Left ventricle myocardium inferior (tissue), 1 donor: ENCODE measurements around the gene FASN. TPM values are rescaled to one million over a fixed set of nuclear protein-coding genes. Genes with fewer than 3 reads are reported as not detected.

ENCODE experiments used
- DNase-seq: peaks from one replicate; pipeline ENCODE4 v3.0.0-alpha.2; 2020
- H3K27ac ChIP-seq: fragments of 200-600 bp; replicated peaks from 2 replicates; pipeline ENCODE4 v1.8.0; 2021
- H3K27me3 ChIP-seq: fragments of 200-600 bp; 2 replicates; pipeline ENCODE4 v1.8.0; 2021; ENCODE audit warnings: low read depth
- H3K36me3 ChIP-seq: fragments of 200-600 bp; 2 replicates; pipeline ENCODE4 v1.8.0; 2021
- H3K4me1 ChIP-seq: fragments of 200-600 bp; 2 replicates; pipeline ENCODE4 v1.8.0; 2021
- H3K4me3 ChIP-seq: fragments of 200-600 bp; 2 replicates; pipeline ENCODE4 v1.8.0; 2021; ENCODE audit warnings: mild to moderate bottlenecking, moderate library complexity
- H3K9me3 ChIP-seq: fragments of 200-600 bp; replicated peaks from 2 replicates; pipeline ENCODE4 v1.8.0; 2021
- intact Hi-C: fragments of 100-400 bp; cut with micrococcal nuclease; formaldehyde crosslinking; loops from one replicate; pipeline ENCODE4 v1.11.0; 2022
- total RNA-seq: library from RNA; stranded (reverse); fragmentation: NEBNext Ultra II Directional; extraction: Animal tissue kit (Norgen Biotek cat#: 25700); gene quantifications from one replicate; pipeline ENCODE4 v1.2.1, GENCODE V29; 2021
- TF ChIP-seq, protein P1 (sequence below): fragments of 200-600 bp; IDR thresholded peaks from 2 replicates; pipeline ENCODE4 v1.8.0; 2021; ENCODE audit warnings: antibody characterized with exemption, mild to moderate bottlenecking, borderline replicate concordance
- donor health status: DM: no; HTN: yes; CAD: no; lungs with severe emphysema.

Gene FASN
- total RNA-seq, 1 donor from 2014 or later, result 13.6 TPM

DNA sequence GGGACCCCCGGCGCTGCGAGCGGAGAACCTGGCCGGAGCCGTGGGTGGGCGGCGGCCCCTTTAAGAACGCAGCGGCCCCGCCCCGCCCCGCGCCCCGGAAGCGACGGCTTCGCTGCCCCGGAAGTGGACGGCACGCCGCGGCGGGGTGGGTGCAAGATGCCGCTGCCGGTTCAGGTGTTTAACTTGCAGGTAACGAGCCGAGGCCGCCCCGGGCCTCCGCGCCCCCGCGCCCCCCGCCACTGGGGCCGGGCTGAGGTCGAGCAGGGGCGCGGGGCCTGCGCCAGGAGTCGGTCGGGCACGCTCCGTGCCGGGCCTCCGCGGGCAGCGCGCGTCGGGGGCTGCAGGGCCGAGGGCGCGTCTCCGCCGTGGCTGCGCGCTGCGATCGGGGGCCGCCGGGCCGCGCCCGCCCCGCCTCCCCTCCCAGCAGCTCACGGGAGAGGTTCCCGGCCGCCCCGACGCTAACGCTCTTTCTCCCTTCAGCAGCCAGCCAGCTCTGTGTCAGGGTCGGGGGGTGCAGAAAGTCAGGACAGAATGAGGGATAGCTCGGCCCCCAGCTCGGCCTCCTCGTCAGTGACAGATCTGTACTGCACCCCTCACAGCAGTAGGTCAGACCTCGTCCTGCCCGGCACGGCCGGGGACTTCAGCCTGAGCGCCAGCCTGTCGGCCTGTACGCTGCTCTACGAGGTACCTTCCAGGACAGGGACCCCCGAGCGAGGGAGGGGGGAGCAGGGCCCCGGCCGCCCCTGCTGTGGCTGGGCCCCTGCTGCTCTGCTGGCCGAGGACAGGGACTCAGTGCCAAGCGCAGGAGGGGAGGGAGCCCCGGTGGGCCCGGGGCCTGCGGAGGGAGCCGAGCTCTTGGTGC lies 46.0 kb downstream of the FASN start, which contains the start of the genes GPS1 and RFNG:
Gene GPS1 (plus strand): TSS at position 123 of the 862 bp plus-strand sequence. CDS start 34 bp downstream, at position 157.
Gene RFNG (minus strand): TSS at position 36 of the 862 bp plus-strand sequence. CDS start 45 bp downstream, outside the sequence.
- peak; percentile 84 for DNase-seq
- TF ChIP-seq, protein P1, sequence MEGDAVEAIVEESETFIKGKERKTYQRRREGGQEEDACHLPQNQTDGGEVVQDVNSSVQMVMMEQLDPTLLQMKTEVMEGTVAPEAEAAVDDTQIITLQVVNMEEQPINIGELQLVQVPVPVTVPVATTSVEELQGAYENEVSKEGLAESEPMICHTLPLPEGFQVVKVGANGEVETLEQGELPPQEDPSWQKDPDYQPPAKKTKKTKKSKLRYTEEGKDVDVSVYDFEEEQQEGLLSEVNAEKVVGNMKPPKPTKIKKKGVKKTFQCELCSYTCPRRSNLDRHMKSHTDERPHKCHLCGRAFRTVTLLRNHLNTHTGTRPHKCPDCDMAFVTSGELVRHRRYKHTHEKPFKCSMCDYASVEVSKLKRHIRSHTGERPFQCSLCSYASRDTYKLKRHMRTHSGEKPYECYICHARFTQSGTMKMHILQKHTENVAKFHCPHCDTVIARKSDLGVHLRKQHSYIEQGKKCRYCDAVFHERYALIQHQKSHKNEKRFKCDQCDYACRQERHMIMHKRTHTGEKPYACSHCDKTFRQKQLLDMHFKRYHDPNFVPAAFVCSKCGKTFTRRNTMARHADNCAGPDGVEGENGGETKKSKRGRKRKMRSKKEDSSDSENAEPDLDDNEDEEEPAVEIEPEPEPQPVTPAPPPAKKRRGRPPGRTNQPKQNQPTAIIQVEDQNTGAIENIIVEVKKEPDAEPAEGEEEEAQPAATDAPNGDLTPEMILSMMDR, result no peak
- intact Hi-C loops, result no loop called here
- H3K27me3 ChIP-seq, result no peaks in the 10 kb centered on the region
- H3K9me3 ChIP-seq, result no peaks in the 10 kb centered on the region
- peak within 1 kb of the TSS; percentile 91 for H3K4me3 ChIP-seq
- peaks cover 44% of the 10 kb centered on the region for H3K4me1 ChIP-seq
- H3K27ac ChIP-seq, result peak within 1 kb of the TSS; percentile 75
- H3K36me3 ChIP-seq, result peaks cover 70% of the 10 kb centered on the region

DNA sequence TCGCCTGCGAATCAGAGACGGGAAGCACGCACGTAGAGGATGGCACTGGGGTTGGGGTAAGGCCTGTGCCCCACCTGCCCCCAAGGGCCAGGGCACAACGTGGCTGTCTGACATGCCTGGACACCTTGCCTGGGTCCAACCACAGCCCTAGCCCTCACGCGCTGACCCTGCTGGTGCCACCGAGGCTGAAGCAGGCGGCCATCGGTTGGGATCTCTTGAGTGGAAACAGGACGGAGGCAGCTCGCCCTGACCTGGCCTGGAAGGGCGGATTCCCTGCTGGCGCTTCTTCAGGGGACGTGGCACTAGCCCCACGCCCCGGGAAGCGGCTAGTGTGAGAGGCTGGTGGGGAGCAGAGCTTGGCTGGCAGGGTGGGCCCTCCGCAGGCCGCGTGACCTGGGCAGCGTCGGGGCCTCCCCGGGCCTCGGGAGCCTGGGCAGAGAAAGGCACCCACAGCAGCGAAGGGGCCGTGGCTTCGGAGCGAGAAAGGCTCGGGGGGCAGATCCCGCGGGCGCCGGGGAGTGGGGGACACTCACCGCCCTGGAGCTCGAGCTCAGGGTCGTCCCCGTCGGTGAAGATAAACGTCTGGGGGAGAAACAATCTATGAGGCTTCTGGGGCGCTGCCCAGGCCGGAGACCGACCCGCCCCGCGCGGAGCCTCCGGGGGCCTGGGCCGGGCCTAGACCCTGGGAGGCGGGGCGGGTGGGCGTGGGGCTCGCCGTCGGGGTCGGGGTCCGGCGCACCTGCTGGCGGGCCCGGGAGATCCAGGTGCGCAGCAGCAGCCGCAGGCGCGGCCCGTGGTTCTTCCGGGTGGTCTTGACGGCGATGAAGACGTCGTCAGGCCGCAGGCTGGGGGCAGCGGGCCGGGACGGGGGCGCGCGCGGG lies 47.0 kb downstream of the FASN start:
- H3K27ac ChIP-seq, result peak overlapping the region; percentile 75
- H3K27me3 ChIP-seq, result no peaks in the 10 kb centered on the region
- no peak for DNase-seq
- H3K4me3 ChIP-seq, result peak overlapping the region; percentile 91
- intact Hi-C loops, result no loop called here
- no peaks in the 10 kb centered on the region for H3K9me3 ChIP-seq
- TF ChIP-seq, protein P1, result no peak
- peaks cover 44% of the 10 kb centered on the region for H3K4me1 ChIP-seq
- peaks cover 61% of the 10 kb centered on the region for H3K36me3 ChIP-seq

DNA sequence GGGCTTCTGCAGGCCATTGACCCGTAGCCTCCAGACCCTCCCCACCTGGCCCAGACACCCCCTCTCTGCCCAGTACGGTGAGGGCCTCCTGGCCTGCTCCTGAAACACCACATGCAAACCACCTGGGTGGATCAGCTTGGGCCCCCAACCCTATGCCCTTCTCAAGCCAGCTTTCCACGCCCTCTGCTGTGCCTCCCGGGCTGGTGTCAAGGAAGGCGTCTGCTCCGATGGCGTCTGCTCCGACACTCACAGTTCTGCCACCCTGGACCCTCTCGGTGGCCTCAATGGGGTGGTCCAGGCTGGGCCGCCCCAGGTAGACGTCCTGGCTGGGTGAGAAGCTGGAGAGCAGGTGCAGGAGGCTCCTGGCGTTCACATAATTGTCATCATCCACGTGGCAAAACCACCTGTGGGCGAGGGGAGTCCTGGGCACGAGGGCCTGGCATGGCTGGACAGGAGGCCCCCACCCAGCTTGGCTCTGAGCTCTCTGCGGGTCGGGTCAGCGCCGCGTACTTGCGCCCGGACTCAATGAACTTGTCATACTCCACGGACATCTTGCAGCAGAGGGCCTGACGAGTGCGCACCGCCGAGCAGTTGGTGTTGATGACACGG lies 47.8 kb downstream of the FASN start:
- DNase-seq, result no peak
- Histone ChIP-seq H3K27ac (no peak overlapping the region), H3K27me3 (no peaks in the 10 kb centered on the region), H3K36me3 (peaks cover 53% of the 10 kb centered on the region), H3K9me3 (no peaks in the 10 kb centered on the region), H3K4me1 (peaks cover 44% of the 10 kb centered on the region), H3K4me3 (peak overlapping the region; percentile 91)
- intact Hi-C loops, result no loop called here
- TF ChIP-seq, protein P1, result no peak

DNA sequence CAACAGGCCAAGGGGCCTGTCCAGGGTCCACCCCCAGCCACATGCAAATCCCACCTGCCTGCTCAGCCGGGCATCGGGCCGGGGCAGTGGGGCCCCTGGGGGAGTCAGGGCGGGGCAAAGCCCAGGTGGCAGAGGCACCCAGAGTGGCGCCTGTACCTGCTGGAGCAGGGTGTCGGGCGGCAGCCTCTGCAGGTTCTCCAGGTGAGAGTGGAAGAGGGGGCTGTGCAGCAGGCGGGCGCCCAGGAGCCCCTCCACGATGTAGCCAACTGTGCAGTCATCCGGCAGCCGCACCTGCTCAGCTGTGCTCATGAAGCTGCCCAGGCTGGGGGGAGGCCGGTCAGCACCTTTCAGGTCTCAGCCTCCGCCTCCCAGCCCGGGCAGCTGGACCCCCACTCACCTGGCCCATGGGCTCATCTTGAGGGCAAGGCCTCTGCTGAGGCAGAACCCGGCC lies 48.5 kb downstream of the FASN start:
- no peaks in the 10 kb centered on the region for H3K9me3 ChIP-seq
- no peak for DNase-seq
- H3K36me3 ChIP-seq, result peaks cover 46% of the 10 kb centered on the region
- TF ChIP-seq, protein P1, result no peak
- intact Hi-C loops, result no loop called here
- H3K27ac ChIP-seq, result no peak overlapping the region
- H3K4me3 ChIP-seq, result peak overlapping the region; percentile 91
- peaks cover 44% of the 10 kb centered on the region for H3K4me1 ChIP-seq
- no peaks in the 10 kb centered on the region for H3K27me3 ChIP-seq

DNA sequence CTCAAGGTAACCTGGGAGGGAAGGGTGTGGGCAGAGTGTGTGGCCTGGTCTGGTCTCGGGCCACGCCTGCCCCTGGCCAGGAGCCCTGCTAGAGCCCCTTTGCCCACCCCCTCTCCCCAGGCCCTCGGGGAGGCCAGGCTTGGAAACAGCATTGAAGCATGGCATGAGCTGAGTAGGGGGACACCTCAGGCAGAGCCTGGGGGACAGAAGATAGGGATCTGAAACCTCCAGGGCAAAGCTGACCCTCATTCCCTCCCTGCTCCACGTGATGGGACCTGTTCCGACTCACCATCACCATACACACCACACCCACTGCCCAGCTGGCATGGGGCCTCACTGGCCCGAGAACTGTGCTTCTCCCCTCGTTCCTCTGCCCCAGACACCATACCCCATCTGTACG lies 48.9 kb downstream of the FASN start:
- H3K27me3 ChIP-seq, result no peaks in the 10 kb centered on the region
- H3K4me1 ChIP-seq, result peaks cover 42% of the 10 kb centered on the region
- H3K27ac ChIP-seq, result no peak overlapping the region
- intact Hi-C loops, result no loop called here
- H3K9me3 ChIP-seq, result no peaks in the 10 kb centered on the region
- DNase-seq, result no peak
- H3K36me3 ChIP-seq, result peaks cover 42% of the 10 kb centered on the region
- H3K4me3 ChIP-seq, result no peak overlapping the region
- TF ChIP-seq, protein P1, result no peak
